Glutamatergic neuron (in vitro differentiated cells): ENCODE measurements around the gene TSPAN9. TPM values are rescaled to one million over a fixed set of nuclear protein-coding genes. Genes with fewer than 3 reads are reported as not detected.
A peak's percentile ranks its signal among the peaks of the same experiment; 100 is the strongest.

Experiments
- DNase-seq: peaks from one replicate; pipeline ENCODE4 v3.0.0; 2022
- H3K27ac Mint-ChIP-seq: one replicate; pipeline ENCODE4 v1.8.0; 2020; ENCODE audit warnings: mild to moderate bottlenecking, mixed read lengths, inconsistent platforms; ENCODE audit not compliant: unreplicated experiment
- H3K27me3 Mint-ChIP-seq: one replicate; pipeline ENCODE4 v1.8.0; 2020; ENCODE audit warnings: mild to moderate bottlenecking, moderate library complexity, mixed read lengths, inconsistent platforms; ENCODE audit not compliant: unreplicated experiment
- H3K36me3 Mint-ChIP-seq: one replicate; pipeline ENCODE4 v1.8.0; 2020; ENCODE audit warnings: mild to moderate bottlenecking, mixed read lengths, inconsistent platforms; ENCODE audit not compliant: unreplicated experiment
- H3K4me1 Mint-ChIP-seq: one replicate; pipeline ENCODE4 v1.8.0; 2020; ENCODE audit warnings: mild to moderate bottlenecking, low read depth, mixed read lengths, inconsistent platforms; ENCODE audit not compliant: unreplicated experiment
- H3K4me3 Mint-ChIP-seq: one replicate; pipeline ENCODE4 v1.8.0; 2020; ENCODE audit warnings: mild to moderate bottlenecking, mixed read lengths, inconsistent platforms; ENCODE audit not compliant: unreplicated experiment
- H3K9me3 Mint-ChIP-seq: one replicate; pipeline ENCODE4 v1.8.0; 2020; ENCODE audit warnings: mild to moderate bottlenecking, moderate library complexity, mixed read lengths, inconsistent platforms; ENCODE audit not compliant: unreplicated experiment
- total RNA-seq: library from RNA; stranded (reverse); fragmentation: NEBNext Ultra II Directional; extraction: Animal tissue kit (Norgen Biotek cat#: 25700); gene quantifications from one replicate; pipeline ENCODE4 v1.2.1, GENCODE V29; 2021; ENCODE audit not compliant: unreplicated experiment
- TF ChIP-seq, protein P1 (sequence below): fragments of 200-600 bp; sonication (generic); IDR thresholded peaks from one replicate; pipeline ENCODE4 v1.5.0; 2021; ENCODE audit not compliant: partially characterized antibody, unreplicated experiment

Gene TSPAN9
- total RNA-seq, 1 donor from 2014 or later, result 142 TPM

DNA sequence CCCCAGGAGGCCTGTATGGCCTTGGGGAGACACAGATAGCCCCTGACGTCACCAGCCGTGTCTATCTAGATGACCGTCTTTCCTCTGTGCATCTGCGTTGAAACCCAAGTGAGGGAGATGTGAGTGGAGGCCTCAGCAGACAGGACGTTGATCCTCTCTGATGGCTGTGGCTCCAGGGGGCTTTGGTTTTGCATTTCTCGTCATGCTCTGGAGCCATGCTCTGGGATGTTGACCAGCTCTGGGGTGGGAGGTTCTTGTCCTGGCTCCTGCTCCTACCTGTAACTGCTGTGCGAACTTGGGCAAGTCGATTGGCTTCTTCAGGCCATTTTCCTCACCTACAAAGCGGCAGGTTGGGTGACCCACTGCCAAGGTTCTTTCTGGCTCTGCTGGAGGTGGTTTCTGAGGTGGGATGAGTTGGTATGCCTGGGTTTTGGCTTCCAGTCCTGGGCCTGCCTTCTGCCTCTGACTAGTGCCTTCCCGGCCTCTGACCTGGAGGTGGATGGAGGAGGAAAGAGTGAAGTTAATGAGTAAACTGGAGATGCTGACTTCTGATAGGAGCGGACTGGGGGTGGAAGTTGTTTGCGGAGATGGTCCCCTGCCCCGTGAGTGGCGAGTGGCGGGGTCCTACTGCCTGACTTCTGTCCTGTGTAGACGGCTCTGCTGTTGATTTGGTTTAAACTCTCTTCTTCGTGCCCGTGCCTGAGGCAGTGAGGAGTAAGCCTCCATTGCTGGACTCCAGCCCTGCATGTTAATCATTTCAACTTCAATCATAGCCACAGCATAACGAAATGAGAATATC, 8.4 kb downstream of the TSPAN9 start:
- H3K9me3 Mint-ChIP-seq, result peaks cover 2% of the 10 kb centered on the region
- H3K27me3 Mint-ChIP-seq, result peaks cover 4% of the 10 kb centered on the region
- TF ChIP-seq, protein P1, sequence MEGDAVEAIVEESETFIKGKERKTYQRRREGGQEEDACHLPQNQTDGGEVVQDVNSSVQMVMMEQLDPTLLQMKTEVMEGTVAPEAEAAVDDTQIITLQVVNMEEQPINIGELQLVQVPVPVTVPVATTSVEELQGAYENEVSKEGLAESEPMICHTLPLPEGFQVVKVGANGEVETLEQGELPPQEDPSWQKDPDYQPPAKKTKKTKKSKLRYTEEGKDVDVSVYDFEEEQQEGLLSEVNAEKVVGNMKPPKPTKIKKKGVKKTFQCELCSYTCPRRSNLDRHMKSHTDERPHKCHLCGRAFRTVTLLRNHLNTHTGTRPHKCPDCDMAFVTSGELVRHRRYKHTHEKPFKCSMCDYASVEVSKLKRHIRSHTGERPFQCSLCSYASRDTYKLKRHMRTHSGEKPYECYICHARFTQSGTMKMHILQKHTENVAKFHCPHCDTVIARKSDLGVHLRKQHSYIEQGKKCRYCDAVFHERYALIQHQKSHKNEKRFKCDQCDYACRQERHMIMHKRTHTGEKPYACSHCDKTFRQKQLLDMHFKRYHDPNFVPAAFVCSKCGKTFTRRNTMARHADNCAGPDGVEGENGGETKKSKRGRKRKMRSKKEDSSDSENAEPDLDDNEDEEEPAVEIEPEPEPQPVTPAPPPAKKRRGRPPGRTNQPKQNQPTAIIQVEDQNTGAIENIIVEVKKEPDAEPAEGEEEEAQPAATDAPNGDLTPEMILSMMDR, result no peak
- no peak overlapping the region for H3K4me3 Mint-ChIP-seq
- H3K27ac Mint-ChIP-seq, result no peak overlapping the region
- no peaks in the 10 kb centered on the region for H3K36me3 Mint-ChIP-seq
- DNase-seq, result no peak
- peaks cover 21% of the 10 kb centered on the region for H3K4me1 Mint-ChIP-seq

DNA sequence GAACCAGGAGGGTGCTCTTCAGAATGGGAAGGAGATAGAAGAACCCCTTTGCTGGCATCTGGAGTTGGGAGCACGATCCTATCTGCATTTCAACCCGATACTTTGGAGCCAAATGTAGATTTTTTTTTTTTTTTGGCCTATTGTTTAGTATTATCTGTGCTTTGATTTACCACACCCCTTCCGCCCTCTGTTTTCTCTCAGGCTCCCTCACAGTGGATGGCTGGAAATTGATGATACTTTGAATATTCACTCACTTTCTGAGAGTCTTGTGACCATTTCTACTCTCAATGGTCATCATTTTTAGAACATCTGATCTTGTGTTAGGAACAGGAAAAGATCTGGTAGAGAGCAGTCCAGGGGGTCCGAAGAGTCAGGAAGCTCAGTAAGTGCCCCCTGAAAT, 9.0 kb downstream of the TSPAN9 start:
- TF ChIP-seq, protein P1, result no peak
- peaks cover 27% of the 10 kb centered on the region for H3K4me1 Mint-ChIP-seq
- no peak overlapping the region for H3K4me3 Mint-ChIP-seq
- no peak overlapping the region for H3K27ac Mint-ChIP-seq
- no peak for DNase-seq
- peaks cover 4% of the 10 kb centered on the region for H3K27me3 Mint-ChIP-seq
- H3K36me3 Mint-ChIP-seq, result no peaks in the 10 kb centered on the region
- H3K9me3 Mint-ChIP-seq, result peaks cover 2% of the 10 kb centered on the region

- no peaks in the 10 kb centered on the region for H3K36me3 Mint-ChIP-seq
- no peak overlapping the region for H3K27ac Mint-ChIP-seq
- DNase-seq, result peak; percentile 6
- peaks cover 2% of the 10 kb centered on the region for H3K9me3 Mint-ChIP-seq
- TF ChIP-seq, protein P1, result no peak
- peaks cover 4% of the 10 kb centered on the region for H3K27me3 Mint-ChIP-seq
- no peak overlapping the region for H3K4me3 Mint-ChIP-seq
- H3K4me1 Mint-ChIP-seq, result peaks cover 33% of the 10 kb centered on the region
Observed at GRCh38 chr12:3086729-3087323, 9.6 kb downstream of the TSPAN9 start.

DNA sequence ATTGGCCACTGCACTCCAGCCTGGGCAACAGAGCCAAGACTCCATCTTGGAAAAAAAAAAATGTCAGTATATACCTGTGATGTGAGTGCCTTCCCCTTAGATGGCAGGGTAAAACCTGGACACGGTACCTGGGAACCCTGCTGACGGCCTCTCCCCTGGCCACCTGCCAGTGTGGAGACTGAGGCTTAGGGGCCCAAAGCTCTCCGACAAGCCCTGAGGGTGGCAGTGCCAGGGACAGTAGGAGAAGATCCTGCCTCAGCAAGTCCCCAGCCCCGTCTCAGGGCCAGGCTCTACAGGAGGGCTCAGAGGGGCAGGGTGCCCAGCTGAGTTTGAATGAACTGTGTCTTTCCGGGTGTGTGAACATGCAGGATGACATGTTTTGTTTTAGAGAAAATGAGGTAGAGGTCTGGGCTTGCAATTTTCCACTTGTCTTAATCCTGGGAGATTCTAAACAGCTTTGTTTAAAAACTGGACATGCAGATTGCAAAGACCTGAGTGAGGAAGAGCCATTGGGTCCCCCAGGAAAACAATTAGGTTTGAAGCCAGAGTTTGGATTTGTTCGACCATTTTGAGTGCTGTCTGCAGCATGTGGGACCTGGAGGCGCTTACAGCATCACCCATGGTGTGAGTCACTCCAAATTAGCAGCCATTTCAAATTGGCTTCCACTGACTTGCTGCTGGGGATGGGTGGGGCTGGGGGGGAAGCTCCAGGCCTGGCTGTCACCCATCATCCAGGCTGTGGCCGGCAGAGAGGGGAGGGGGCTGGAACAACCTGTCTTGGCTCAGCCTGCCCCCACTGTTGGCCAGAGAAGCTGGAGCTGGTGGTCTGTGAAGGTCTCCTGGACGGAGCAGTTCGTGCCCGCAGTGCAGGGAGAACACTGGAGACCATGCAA, 10.8 kb downstream of the TSPAN9 start:
- Mint-ChIP-seq H3K36me3 (no peaks in the 10 kb centered on the region), H3K4me1 (peaks cover 38% of the 10 kb centered on the region), H3K27me3 (peaks cover 10% of the 10 kb centered on the region), H3K4me3 (peak overlapping the region; percentile 25), H3K9me3 (peaks cover 2% of the 10 kb centered on the region), H3K27ac (peak overlapping the region; percentile 11)
- TF ChIP-seq, protein P1, result no peak
- no peak for DNase-seq
